ENCODE results near the gene PCDHB16.
"Not testable (repeated sequence)": the region's sequence is repeated elsewhere in the genome, so short reads cannot be mapped to it uniquely, and the experiment has no call there.

The PCDHB16 gene

GRCh38 chr5:141184117-141184855 is 2.1 kb downstream of the PCDHB16 start:
- DNase-seq = not testable (repeated sequence)

- no peak for DNase-seq
These were observed 4.8 kb downstream of the PCDHB16 start, which contains the start of gene PCDHB9 for GRCh38 chr5:141186897-141187512. Gene PCDHB9, plus strand, starts transcription at chr5:141187161. Its CDS starts 158 bp downstream, at chr5:141187319.

- DNase-seq = not testable (repeated sequence)
These were observed 6.5 kb downstream of the PCDHB16 start for GRCh38 chr5:141188682-141189081.

- not testable (repeated sequence) for DNase-seq
These were observed 6.9 kb downstream of the PCDHB16 start for GRCh38 chr5:141189131-141189530.

GRCh38 chr5:141192110-141192725 is 10.0 kb downstream of the PCDHB16 start, which contains the start of gene PCDHB10:
Gene PCDHB10, plus strand, starts transcription at chr5:141192353. Its CDS starts 200 bp downstream, at chr5:141192553.
- DNase-seq = no peak

GRCh38 chr5:141194332-141194731 is 12.1 kb downstream of the PCDHB16 start:
- DNase-seq = not testable (repeated sequence)

- DNase-seq = no peak
These were observed 14.2 kb downstream of the PCDHB16 start for GRCh38 chr5:141196363-141196762.

GRCh38 chr5:141199359-141200235 is 17.4 kb downstream of the PCDHB16 start, which contains the start of gene PCDHB11:
Gene PCDHB11, plus strand, starts transcription at chr5:141199627. Its CDS starts 148 bp downstream, at chr5:141199775.
- DNase-seq = no peak

GRCh38 chr5:141201126-141201525 is 18.9 kb downstream of the PCDHB16 start:
- not testable (repeated sequence) for DNase-seq

GRCh38 chr5:141201646-141202045 is 19.5 kb downstream of the PCDHB16 start:
- DNase-seq = not testable (repeated sequence)

GRCh38 chr5:141208478-141208877 is 26.3 kb downstream of the PCDHB16 start, which contains the start of gene PCDHB12:
Gene PCDHB12, plus strand, starts transcription at chr5:141208719. Its CDS starts 189 bp downstream, at chr5:141208908.
- DNase-seq = no peak

GRCh38 chr5:141210281-141210680 is 28.1 kb downstream of the PCDHB16 start:
- DNase-seq = not testable (repeated sequence)

- DNase-seq = not testable (repeated sequence)
These were observed 28.7 kb downstream of the PCDHB16 start for GRCh38 chr5:141210849-141211248.

- DNase-seq = peak; percentile 35
These were observed 31.6 kb downstream of the PCDHB16 start, which contains the start of gene PCDHB13 for GRCh38 chr5:141213656-141214339. Gene PCDHB13, plus strand, starts transcription at chr5:141213919. Its CDS starts 205 bp downstream, at chr5:141214124.

- not testable (repeated sequence) for DNase-seq
These were observed 32.4 kb downstream of the PCDHB16 start for GRCh38 chr5:141214583-141214982.

- not testable (repeated sequence) for DNase-seq
These were observed 33.3 kb downstream of the PCDHB16 start for GRCh38 chr5:141215504-141215903.

GRCh38 chr5:141216035-141216434 is 33.8 kb downstream of the PCDHB16 start:
- not testable (repeated sequence) for DNase-seq

GRCh38 chr5:141223112-141223783 is 41.1 kb downstream of the PCDHB16 start, which contains the start of gene PCDHB14:
Gene PCDHB14, plus strand, starts transcription at chr5:141223343. Its CDS starts 163 bp downstream, at chr5:141223506.
- DNase-seq = no peak

- not testable (repeated sequence) for DNase-seq
These were observed 42.7 kb downstream of the PCDHB16 start for GRCh38 chr5:141224844-141225243.

GRCh38 chr5:141225421-141225820 is 43.2 kb downstream of the PCDHB16 start:
- DNase-seq = not testable (repeated sequence)

Data from right hindlimb (tissue), 1 donor.